ENCODE results near the gene UPF3A. TPM values are rescaled to one million over a fixed set of nuclear protein-coding genes. Genes with fewer than 3 reads are reported as not detected.

The UPF3A gene
- total and polyA plus RNA-seq, 7 experiments from 2014 or later: 12.3 to 88.7 (median 57.9) TPM

DNA sequence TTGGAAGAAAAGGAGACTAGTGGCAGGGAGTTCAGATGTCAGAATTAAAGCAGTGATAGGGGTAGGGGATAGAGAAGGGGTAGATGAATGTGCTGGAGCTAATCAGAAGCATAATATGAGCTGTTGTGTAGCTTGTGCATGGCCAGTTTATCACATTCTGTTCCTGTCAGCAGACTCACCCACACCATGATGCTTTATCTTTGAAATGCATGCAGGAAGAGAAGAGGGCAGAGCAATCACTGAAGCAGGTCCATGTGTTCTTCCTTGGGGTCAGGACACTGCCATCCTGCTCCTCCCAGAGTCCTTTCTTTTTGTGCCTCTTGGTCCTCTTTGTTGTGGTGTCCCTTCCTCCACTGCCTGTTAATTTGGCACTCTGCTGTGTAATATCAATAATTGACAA is 38.7 kb downstream of the UPF3A start:
- ATAC-seq: no peak
- H3K4me1 Mint-ChIP-seq: peaks cover 36 to 55% (median 47%) of the 10 kb centered on the region in 7 donors
- peak overlapping the region in 1 of 10 donors; percentile 12 for H3K4me3 Mint-ChIP-seq
- POLR2A ChIA-PET: interaction anchor here (0.6 to 1.0 kb wide), 2 partner anchors 18 to 1102 kb away, joined by 3 read pairs; no protein-coding TSS in a partner anchor
- H3K27ac Mint-ChIP-seq: peak overlapping the region in 8 of 9 donors; percentile 22 to 85 (median 56)
- Histone ChIP-seq H3K36me3 (ENCODE audit: control insufficient read depth in 2 of 3, insufficient read depth in 3 of 3, low read length in 3 of 3) (peaks cover 0 to 37% (median 7%) of the 10 kb centered on the region in 3 experiments), H3K4me1 (ENCODE audit: control insufficient read depth in 2 of 2, insufficient read depth in 2 of 2, low read length in 2 of 2) (peaks cover 7 to 8% of the 10 kb centered on the region in 2 donors), H3K27ac (ENCODE audit: low read depth, low read length) (no peak overlapping the region), H3K9me3 (ENCODE audit: control insufficient read depth in 2 of 3, low read length in 3 of 3) (no peaks in the 10 kb centered on the region), H3K4me3 (ENCODE audit: low read length) (no peak overlapping the region), H3K27me3 (ENCODE audit: control insufficient read depth in 2 of 2, insufficient read depth in 2 of 2, low read length in 2 of 2) (no peaks in the 10 kb centered on the region)
- no peaks in the 10 kb centered on the region for H3K27me3 Mint-ChIP-seq
- DNase-seq: no peak
- intact Hi-C loops (cut with micrococcal nuclease): no loop called here
- CTCF ChIA-PET: no interaction called here
- peaks cover 13 to 49% (median 27%) of the 10 kb centered on the region in 5 donors for H3K36me3 Mint-ChIP-seq
- no peaks in the 10 kb centered on the region for H3K9me3 Mint-ChIP-seq

- H3K4me3 ChIP-seq (ENCODE audit: low read length): no peak overlapping the region
- H3K27me3 ChIP-seq (ENCODE audit: control insufficient read depth in 2 of 2, insufficient read depth in 2 of 2, low read length in 2 of 2): no peaks in the 10 kb centered on the region
- intact Hi-C loops (cut with micrococcal nuclease): no loop called here
- Mint-ChIP-seq H3K27me3 (no peaks in the 10 kb centered on the region), H3K4me3 (no peak overlapping the region), H3K9me3 (no peaks in the 10 kb centered on the region), H3K4me1 (peaks cover 37 to 60% (median 51%) of the 10 kb centered on the region in 7 donors), H3K36me3 (peaks cover 19 to 55% (median 29%) of the 10 kb centered on the region in 5 donors), H3K27ac (peak overlapping the region in 2 of 9 donors; percentile 10 to 38)
- H3K36me3 ChIP-seq (ENCODE audit: control insufficient read depth in 2 of 3, insufficient read depth in 3 of 3, low read length in 3 of 3): peaks cover 0 to 45% (median 7%) of the 10 kb centered on the region in 3 experiments
- no peak overlapping the region for H3K27ac ChIP-seq (ENCODE audit: low read depth, low read length)
- no peaks in the 10 kb centered on the region for H3K9me3 ChIP-seq (ENCODE audit: control insufficient read depth in 2 of 3, low read length in 3 of 3)
- POLR2A ChIA-PET: interaction anchor here (0.6 to 1.5 kb wide), 2 partner anchors 9 to 159 kb away, joined by 3 to 4 read pairs; no protein-coding TSS in a partner anchor
- peaks cover 0 to 7% of the 10 kb centered on the region in 2 donors for H3K4me1 ChIP-seq (ENCODE audit: control insufficient read depth in 2 of 2, insufficient read depth in 2 of 2, low read length in 2 of 2)
- ATAC-seq (no peak), DNase-seq (no peak)
- CTCF ChIA-PET: no interaction called here
These were observed 39.9 kb downstream of the UPF3A start for GRCh38 chr13:114321256-114321655.

DNA sequence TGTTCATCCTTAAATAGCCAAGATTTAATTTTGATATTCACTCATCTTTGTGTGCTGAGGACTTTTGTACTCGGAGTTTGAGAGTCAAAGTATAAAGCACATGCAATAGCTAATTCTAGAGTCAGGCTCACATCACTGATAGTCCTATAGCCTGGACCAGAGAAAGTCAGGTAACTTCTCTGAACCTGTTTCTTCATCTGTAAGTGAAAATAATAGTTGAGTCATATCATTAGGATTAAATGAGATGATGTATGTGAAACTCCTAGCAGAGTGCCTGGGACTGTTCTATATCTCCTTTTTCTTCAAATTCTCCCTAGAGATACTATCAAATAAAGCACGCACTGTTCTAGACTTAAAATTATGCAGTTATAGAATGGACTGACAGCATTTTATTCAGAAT is 41.9 kb downstream of the UPF3A start:
- ChIA-PET CTCF (no interaction called here), POLR2A (interaction anchor here (1.4 kb wide), 1 partner anchor 8 kb away, joined by 3 read pairs; no protein-coding TSS in a partner anchor)
- intact Hi-C loops (cut with micrococcal nuclease): no loop called here
- no peaks in the 10 kb centered on the region for H3K27me3 Mint-ChIP-seq
- Histone ChIP-seq H3K9me3 (ENCODE audit: control insufficient read depth in 2 of 3, low read length in 3 of 3) (no peaks in the 10 kb centered on the region), H3K27me3 (ENCODE audit: control insufficient read depth in 2 of 2, insufficient read depth in 2 of 2, low read length in 2 of 2) (no peaks in the 10 kb centered on the region), H3K4me3 (ENCODE audit: low read length) (no peak overlapping the region), H3K27ac (ENCODE audit: low read depth, low read length) (no peak overlapping the region), H3K4me1 (ENCODE audit: control insufficient read depth in 2 of 2, insufficient read depth in 2 of 2, low read length in 2 of 2) (peaks cover 0 to 2% of the 10 kb centered on the region in 2 donors), H3K36me3 (ENCODE audit: control insufficient read depth in 2 of 3, insufficient read depth in 3 of 3, low read length in 3 of 3) (peaks cover 0 to 48% (median 7%) of the 10 kb centered on the region in 3 experiments)
- H3K4me3 Mint-ChIP-seq: no peak overlapping the region
- ATAC-seq (no peak), DNase-seq (no peak)
- H3K36me3 Mint-ChIP-seq: peaks cover 19 to 63% (median 35%) of the 10 kb centered on the region in 5 donors
- H3K4me1 Mint-ChIP-seq: peaks cover 30 to 54% (median 49%) of the 10 kb centered on the region in 7 donors
- H3K27ac Mint-ChIP-seq: no peak overlapping the region
- H3K9me3 Mint-ChIP-seq: no peaks in the 10 kb centered on the region

DNA sequence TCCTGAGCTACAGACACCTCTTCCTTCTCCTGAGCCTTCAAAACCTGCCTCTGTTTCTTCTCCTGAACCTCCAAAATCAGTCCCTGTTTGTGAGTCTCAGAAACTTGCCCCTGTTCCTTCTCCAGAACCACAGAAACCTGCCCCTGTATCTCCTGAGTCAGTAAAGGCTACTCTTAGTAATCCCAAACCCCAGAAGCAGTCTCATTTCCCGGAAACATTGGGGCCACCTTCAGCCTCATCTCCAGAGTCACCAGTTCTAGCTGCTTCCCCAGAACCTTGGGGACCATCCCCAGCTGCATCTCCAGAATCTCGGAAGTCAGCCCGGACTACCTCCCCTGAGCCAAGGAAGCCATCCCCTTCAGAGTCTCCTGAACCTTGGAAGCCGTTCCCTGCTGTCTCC is 42.9 kb downstream of the UPF3A start:
- ATAC-seq (no peak), DNase-seq (no peak)
- H3K36me3 ChIP-seq (ENCODE audit: control insufficient read depth in 2 of 3, insufficient read depth in 3 of 3, low read length in 3 of 3): peaks cover 0 to 50% (median 7%) of the 10 kb centered on the region in 3 experiments
- Mint-ChIP-seq H3K36me3 (peaks cover 19 to 65% (median 38%) of the 10 kb centered on the region in 5 donors), H3K27ac (peak overlapping the region in 3 of 9 donors; percentile 5 to 72 (median 43)), H3K4me1 (peaks cover 23 to 44% (median 42%) of the 10 kb centered on the region in 7 donors), H3K4me3 (no peak overlapping the region), H3K9me3 (no peaks in the 10 kb centered on the region), H3K27me3 (no peaks in the 10 kb centered on the region)
- ChIA-PET POLR2A (interaction anchor here (1.4 kb wide), 1 partner anchor 9 kb away, joined by 3 read pairs; no protein-coding TSS in a partner anchor), CTCF (no interaction called here)
- no peaks in the 10 kb centered on the region for H3K4me1 ChIP-seq (ENCODE audit: control insufficient read depth in 2 of 2, insufficient read depth in 2 of 2, low read length in 2 of 2)
- H3K9me3 ChIP-seq (ENCODE audit: control insufficient read depth in 2 of 3, low read length in 3 of 3): no peaks in the 10 kb centered on the region
- no peak overlapping the region for H3K27ac ChIP-seq (ENCODE audit: low read depth, low read length)
- H3K27me3 ChIP-seq (ENCODE audit: control insufficient read depth in 2 of 2, insufficient read depth in 2 of 2, low read length in 2 of 2): no peaks in the 10 kb centered on the region
- intact Hi-C loops (cut with micrococcal nuclease): no loop called here
- H3K4me3 ChIP-seq (ENCODE audit: low read length): no peak overlapping the region

GRCh38 chr13:114325729-114326128 is 44.3 kb downstream of the UPF3A start:
- H3K4me3 Mint-ChIP-seq: no peak overlapping the region
- intact Hi-C loops (cut with micrococcal nuclease): no loop called here
- H3K27ac ChIP-seq (ENCODE audit: low read depth, low read length): no peak overlapping the region
- H3K36me3 Mint-ChIP-seq: peaks cover 19 to 53% (median 33%) of the 10 kb centered on the region in 5 donors
- ATAC-seq (no peak), DNase-seq (no peak)
- H3K27ac Mint-ChIP-seq: peak overlapping the region in 4 of 9 donors; percentile 5 to 71 (median 39)
- H3K4me3 ChIP-seq (ENCODE audit: low read length): no peak overlapping the region
- peaks cover 0 to 43% (median 7%) of the 10 kb centered on the region in 3 experiments for H3K36me3 ChIP-seq (ENCODE audit: control insufficient read depth in 2 of 3, insufficient read depth in 3 of 3, low read length in 3 of 3)
- peaks cover 14 to 31% (median 29%) of the 10 kb centered on the region in 7 donors for H3K4me1 Mint-ChIP-seq
- H3K27me3 ChIP-seq (ENCODE audit: control insufficient read depth in 2 of 2, insufficient read depth in 2 of 2, low read length in 2 of 2): no peaks in the 10 kb centered on the region
- no peaks in the 10 kb centered on the region for H3K27me3 Mint-ChIP-seq
- CTCF ChIA-PET: no interaction called here
- H3K9me3 ChIP-seq (ENCODE audit: control insufficient read depth in 2 of 3, low read length in 3 of 3): no peaks in the 10 kb centered on the region
- POLR2A ChIA-PET: interaction anchor here (1.2 kb wide), 1 partner anchor 12 kb away, joined by 4 read pairs; no protein-coding TSS in a partner anchor
- no peaks in the 10 kb centered on the region for H3K9me3 Mint-ChIP-seq
- H3K4me1 ChIP-seq (ENCODE audit: control insufficient read depth in 2 of 2, insufficient read depth in 2 of 2, low read length in 2 of 2): no peaks in the 10 kb centered on the region

GRCh38 chr13:114328034-114328433 is 46.6 kb downstream of the UPF3A start:
- peak overlapping the region in 4 of 9 donors; percentile 26 to 71 (median 53) for H3K27ac Mint-ChIP-seq
- no peak for ATAC-seq
- no peaks in the 10 kb centered on the region for H3K27me3 Mint-ChIP-seq
- ChIA-PET POLR2A (interaction anchor here (0.7 kb wide), 2 partner anchors 15 to 575 kb away, joined by 3 read pairs; no protein-coding TSS in a partner anchor), CTCF (no interaction called here)
- intact Hi-C loops (cut with micrococcal nuclease): no loop called here
- no peak for DNase-seq
- Histone ChIP-seq H3K27ac (ENCODE audit: low read depth, low read length) (no peak overlapping the region), H3K9me3 (ENCODE audit: control insufficient read depth in 2 of 3, low read length in 3 of 3) (no peaks in the 10 kb centered on the region), H3K4me1 (ENCODE audit: control insufficient read depth in 2 of 2, insufficient read depth in 2 of 2, low read length in 2 of 2) (no peaks in the 10 kb centered on the region), H3K4me3 (ENCODE audit: low read length) (no peak overlapping the region), H3K36me3 (ENCODE audit: control insufficient read depth in 2 of 3, insufficient read depth in 3 of 3, low read length in 3 of 3) (peaks cover 0 to 32% (median 0%) of the 10 kb centered on the region in 3 experiments), H3K27me3 (ENCODE audit: control insufficient read depth in 2 of 2, insufficient read depth in 2 of 2, low read length in 2 of 2) (no peaks in the 10 kb centered on the region)
- peak overlapping the region in 1 of 10 donors; percentile 29 for H3K4me3 Mint-ChIP-seq
- H3K9me3 Mint-ChIP-seq: no peaks in the 10 kb centered on the region
- H3K4me1 Mint-ChIP-seq: peaks cover 9 to 30% (median 26%) of the 10 kb centered on the region in 7 donors
- peaks cover 14 to 34% (median 21%) of the 10 kb centered on the region in 5 donors for H3K36me3 Mint-ChIP-seq

DNA sequence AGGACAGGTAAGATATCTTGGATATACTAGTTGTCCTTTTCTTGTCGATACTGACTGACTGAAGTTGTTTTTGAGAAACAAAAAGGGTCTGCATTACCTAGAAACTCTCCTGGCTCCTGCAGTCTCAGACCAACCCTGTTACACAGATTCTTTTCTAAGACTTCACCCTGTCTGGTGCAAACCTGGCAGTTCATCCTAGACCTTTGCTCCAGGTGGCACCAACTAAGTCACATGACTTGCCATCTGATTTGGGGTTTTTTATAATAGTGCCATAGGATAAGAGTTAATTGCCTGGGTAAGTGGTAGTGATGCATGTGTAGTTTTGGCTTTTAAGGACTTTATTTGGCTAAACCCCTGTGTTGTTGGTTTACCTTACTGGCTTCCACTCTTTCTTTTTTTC is 47.2 kb downstream of the UPF3A start:
- Mint-ChIP-seq H3K4me1 (peaks cover 9 to 32% (median 27%) of the 10 kb centered on the region in 7 donors), H3K9me3 (no peaks in the 10 kb centered on the region), H3K36me3 (peaks cover 14 to 32% (median 21%) of the 10 kb centered on the region in 5 donors), H3K27ac (peak overlapping the region in 1 of 9 donors; percentile 26), H3K4me3 (no peak overlapping the region), H3K27me3 (no peaks in the 10 kb centered on the region)
- ATAC-seq (no peak), DNase-seq (no peak)
- no peak overlapping the region for H3K4me3 ChIP-seq (ENCODE audit: low read length)
- H3K9me3 ChIP-seq (ENCODE audit: control insufficient read depth in 2 of 3, low read length in 3 of 3): no peaks in the 10 kb centered on the region
- peaks cover 0 to 27% (median 0%) of the 10 kb centered on the region in 3 experiments for H3K36me3 ChIP-seq (ENCODE audit: control insufficient read depth in 2 of 3, insufficient read depth in 3 of 3, low read length in 3 of 3)
- ChIA-PET CTCF (no interaction called here), POLR2A (no interaction called here)
- peaks cover 0 to 4% of the 10 kb centered on the region in 2 donors for H3K4me1 ChIP-seq (ENCODE audit: control insufficient read depth in 2 of 2, insufficient read depth in 2 of 2, low read length in 2 of 2)
- intact Hi-C loops (cut with micrococcal nuclease): no loop called here
- no peaks in the 10 kb centered on the region for H3K27me3 ChIP-seq (ENCODE audit: control insufficient read depth in 2 of 2, insufficient read depth in 2 of 2, low read length in 2 of 2)
- H3K27ac ChIP-seq (ENCODE audit: low read depth, low read length): no peak overlapping the region
